H54 (cell line): ENCODE results near the gene SEPTIN5.

ENCODE experiments used
- DNase-seq: peaks from one replicate; pipeline ENCODE4 v3.0.0; 2011; ENCODE audit warnings: low spot score, mixed read lengths; ENCODE audit not compliant: insufficient read length
- FAIRE-seq: peaks from 3 replicates; lab custom pipeline; 2011; peaks lifted over from hg19 to GRCh38; lab: Jason Lieb, UNC
- POLR2A ChIP-seq: IDR thresholded peaks from 2 replicates; pipeline ENCODE4 v1.6.1; 2011; ENCODE audit warnings: low read depth, mild to moderate bottlenecking, low read length

Gene SEPTIN5

DNA sequence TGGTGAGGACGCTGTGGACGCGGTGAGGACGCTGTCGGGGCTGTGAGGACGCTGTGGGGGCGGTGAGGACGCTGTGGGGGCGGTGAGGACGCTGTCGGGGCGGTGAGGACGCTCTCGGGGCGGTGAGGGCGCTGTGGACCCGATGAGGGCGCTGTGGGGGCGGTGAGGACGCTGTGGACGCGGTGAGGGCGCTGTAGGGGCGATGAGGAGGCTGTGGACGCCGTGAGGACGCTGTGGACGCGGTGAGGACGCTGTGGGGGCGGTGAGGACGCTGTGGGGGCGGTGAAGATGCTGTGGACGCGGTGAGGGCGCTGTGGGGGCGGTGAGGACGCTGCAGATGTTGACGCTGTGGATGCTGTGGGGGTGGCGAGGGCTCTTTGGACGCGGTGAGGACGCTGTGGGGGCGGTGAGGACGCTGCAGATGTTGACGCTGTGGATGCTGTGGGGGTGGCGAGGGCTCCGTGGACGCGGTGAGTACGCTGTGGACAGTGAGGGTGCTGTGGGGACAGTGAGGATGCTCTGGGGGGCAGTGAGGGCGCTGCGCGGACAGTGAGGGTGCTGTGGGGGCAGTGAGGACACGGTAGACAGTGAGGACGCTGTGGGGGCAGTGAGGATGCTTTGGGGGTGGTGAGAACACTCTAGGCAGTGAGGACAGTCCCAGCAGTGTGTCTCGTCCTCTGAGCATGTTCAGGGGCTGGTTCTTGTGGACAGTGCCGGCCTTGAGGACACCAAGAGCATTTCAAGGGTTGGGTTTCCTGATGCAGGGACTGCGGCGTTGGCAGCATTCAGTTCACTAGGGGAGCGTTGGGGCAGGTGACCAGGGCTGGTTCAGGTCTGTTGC, 13.2 kb downstream of the SEPTIN5 start:
- no peak for FAIRE-seq
- DNase-seq = no peak
- TF ChIP-seq POLR2A = no peak

DNA sequence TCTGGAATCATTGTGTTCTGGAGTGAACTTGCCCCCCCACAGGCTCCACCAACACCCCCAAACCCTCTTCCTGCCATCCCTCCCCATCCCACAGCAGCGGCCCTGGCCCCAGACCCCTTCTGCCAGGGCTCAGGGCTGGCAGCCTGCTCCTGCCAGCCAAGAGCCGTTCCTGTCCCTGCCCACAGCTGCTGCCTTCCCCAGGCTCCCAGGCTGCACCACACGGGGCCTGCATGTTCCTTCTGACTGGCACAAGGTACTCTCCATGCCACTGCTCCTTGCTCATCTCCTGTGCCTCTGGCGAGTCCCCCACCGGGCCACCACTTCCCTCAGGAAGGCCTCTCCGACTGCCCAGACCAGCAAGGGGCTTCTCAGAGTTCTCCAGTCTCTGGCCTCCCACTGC, 14.0 kb downstream of the SEPTIN5 start:
- no peak for DNase-seq
- TF ChIP-seq POLR2A = no peak
- FAIRE-seq = no peak

DNA sequence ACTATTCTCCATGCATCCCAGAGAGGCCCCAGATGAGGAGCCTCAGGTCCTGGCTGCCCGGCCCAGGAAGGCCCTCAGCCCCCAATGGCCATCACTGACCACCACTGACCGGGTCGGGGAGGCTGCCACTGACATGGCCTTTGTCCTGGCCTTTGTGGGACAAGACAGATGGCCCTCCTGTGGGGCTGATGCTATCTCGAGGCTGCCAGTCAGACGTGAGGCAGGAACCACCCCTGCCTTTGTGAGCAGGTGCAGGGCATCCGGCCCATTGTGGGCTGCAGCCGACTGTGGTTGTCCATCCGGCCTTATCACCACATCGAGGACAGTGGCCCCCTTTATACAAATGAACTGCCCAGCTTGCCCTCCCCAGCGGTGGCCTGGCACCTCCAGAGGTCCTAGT, 14.5 kb downstream of the SEPTIN5 start:
- DNase-seq (no peak), FAIRE-seq (no peak)
- no peak for TF ChIP-seq POLR2A

DNA sequence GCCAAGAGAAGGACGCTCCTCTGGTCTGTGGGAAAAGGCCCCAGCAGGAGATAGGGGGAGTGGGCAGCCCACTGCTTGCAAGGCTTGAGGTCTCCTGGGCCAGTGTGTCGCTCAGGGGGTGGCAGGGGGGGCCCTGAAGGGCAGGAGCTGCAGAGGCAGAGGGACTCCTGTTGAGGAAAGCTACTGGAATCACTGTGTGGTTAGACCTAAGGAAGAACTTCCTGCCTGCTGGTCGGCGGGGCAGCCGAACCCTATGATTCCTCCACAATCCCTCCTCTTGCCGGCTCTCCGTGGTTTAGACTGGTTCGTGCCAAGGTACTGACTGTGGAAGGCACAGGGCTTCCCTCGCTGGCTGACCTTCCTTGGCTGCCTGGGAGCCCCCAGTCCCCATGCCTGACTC, 15.2 kb downstream of the SEPTIN5 start:
- DNase-seq (no peak), FAIRE-seq (no peak)
- TF ChIP-seq POLR2A = no peak

DNA sequence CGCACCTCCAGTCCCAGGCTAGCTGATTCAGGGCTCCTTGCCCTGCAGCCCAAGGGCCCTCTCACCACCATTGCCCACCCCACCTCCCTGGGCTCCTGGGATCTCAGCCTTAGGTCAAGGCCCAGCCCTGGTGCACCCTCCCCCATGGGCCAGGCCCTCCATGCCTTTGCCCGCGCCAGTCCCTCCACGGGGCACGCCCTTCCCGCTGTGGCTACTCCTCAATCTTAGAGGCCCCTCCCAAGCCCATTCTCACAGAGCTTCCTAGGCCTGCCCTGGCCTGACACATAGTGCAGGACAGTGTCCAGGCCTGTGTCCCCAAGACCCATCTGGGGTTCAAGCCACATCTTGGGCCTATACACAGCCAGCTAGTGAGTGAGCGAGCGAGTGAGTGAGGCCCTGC, 15.9 kb downstream of the SEPTIN5 start:
- TF ChIP-seq POLR2A = no peak
- DNase-seq (no peak), FAIRE-seq (no peak)

DNA sequence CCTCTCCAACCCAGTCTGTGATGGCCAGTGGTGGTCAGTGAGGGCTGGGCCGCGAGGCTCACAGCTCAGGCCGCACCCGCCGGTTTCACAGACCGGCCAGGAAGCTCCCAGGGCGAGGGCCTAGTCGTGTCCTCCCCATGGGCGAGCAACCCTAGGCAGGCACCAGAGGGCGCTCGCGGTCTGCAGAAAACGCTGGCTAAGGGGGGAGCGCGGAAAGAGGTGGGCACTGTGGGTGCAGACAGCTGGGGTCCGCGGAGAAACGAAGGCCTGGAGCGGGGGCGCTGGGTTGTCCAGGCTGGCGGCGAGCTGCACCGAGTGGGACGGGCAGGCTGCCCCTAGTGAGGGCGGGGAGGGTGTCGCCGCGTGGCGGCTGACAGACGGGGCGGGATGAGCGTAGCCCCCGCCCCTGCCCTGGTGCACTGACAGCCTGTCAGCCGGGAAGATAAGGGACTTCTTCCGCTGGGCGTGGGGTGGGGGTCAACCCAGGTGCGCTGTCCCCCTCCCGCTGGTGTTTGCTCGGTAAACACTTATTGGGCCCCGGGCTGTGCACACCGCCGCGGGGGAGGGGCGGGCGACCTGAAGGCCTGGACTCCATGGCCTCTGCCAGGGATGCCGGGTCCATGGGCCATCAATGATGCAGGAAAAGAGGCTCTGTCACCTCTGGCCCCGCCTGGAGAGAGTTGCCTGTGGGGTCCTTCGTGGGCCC, 16.5 kb downstream of the SEPTIN5 start:
- peak; percentile 89 for DNase-seq
- TF ChIP-seq POLR2A = no peak
- no peak for FAIRE-seq

DNA sequence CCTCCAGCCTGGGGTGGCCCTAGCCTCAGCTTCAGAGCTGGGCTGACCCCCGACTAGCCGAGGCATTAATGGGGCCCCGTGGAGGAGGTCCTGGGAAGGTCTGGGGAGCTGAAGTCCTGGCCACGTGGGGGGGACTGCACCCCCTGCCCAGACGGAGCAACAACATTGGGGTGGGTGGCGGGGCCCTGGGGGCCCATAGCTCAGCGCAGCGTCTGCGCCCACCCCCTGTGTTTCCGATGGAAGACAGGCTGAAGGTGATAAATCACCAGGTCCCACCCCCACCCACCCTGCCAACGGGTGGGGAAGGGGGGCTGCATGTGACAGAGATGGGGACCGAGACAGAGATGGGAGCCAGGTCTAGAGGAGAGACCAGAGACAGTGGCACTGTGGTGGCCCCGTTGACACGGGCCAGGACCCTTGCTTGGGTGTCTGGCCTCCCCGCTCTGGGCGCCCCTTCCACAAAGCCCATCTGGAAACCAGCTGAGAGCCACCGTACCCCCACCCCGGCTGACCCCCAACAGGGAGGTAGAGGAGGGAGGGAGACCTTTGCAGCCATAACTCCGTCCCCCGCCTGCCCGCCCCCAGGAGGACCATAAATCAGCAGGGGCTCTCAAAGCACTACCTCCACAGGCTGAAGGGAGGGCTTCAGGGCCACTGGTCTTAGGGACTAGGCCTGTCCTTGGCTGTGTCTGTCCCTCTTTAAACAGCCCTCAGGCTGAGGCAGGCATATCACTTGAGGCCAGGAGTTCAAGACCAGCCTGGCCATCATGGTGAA, 17.2 kb downstream of the SEPTIN5 start:
- TF ChIP-seq POLR2A = no peak
- FAIRE-seq (no peak), DNase-seq (no peak)

DNA sequence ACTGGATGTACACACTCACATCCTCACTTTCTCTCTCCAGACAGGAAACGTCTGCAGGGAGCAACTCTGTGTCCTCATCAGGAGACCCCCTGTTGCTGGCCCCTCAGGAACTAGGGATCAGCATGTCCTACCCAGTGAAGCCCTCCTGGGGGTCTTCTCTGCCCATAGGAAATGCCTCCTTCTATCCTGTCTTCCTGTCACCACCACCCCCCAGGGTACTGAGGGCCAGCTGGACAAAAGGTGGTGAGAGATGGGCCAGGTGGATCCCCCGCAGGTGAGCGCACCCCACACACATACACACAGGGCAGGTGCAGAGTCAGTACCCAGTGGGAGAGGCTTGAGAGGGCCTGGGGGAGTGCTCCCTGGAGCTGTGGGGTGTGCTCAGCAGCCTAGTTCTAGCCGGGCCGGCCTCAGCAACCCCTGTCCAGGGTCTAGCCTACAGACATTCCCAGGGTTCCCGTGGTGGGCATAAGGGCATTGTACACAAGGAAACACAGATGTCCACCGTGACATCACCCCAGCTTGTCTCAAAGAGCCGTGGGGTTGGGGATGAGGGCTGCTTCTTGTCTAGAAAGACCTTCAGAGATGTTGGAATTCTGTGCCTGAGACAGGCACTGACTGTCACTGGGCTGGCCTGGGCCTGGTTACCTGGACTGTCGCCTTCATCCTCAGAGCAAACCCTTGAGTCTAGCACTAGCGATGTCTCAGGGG, 18.3 kb downstream of the SEPTIN5 start:
- TF ChIP-seq POLR2A = no peak
- DNase-seq (no peak), FAIRE-seq (no peak)

DNA sequence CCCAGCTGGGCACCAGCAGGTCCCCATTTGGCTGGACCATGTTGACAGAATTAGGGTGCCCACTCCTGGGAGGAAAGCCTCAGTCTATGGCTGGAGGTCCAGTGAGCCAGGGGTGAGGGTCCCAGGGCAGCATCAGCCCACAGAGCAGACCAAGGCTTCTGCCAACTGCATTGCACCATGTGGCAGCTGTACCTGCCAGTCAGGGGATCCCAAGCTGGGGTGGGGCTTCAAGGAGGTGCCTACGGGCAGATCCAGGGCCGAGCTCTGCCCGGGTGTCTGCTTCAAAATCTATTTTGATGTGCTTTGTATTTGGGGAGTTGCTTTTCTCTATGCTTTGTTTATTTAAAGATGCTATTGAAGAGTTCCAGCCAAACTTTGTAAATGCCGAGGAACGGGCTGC, 19.5 kb downstream of the SEPTIN5 start:
- TF ChIP-seq POLR2A = no peak
- no peak for DNase-seq
- no peak for FAIRE-seq

DNA sequence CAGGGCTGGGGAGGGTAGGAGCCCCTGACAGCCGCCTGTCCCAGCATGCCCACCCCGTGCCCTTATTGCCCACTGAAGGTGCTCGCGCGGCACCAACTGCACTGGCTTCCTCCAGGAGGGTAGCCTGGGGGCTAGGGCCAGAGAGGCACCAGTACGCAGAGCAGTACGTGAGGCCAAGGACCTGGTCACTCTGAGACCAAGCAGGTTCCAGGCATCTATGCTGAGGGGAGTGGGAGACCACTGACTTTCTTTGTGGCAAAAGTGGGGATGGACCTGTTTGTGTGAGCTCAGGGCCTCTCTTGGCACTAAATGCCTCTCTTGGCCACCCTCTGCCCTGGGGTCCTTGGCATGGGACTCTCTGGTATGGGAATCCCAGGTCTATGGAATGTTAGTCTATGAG, 19.9 kb downstream of the SEPTIN5 start:
- DNase-seq (no peak), FAIRE-seq (no peak)
- no peak for TF ChIP-seq POLR2A

DNA sequence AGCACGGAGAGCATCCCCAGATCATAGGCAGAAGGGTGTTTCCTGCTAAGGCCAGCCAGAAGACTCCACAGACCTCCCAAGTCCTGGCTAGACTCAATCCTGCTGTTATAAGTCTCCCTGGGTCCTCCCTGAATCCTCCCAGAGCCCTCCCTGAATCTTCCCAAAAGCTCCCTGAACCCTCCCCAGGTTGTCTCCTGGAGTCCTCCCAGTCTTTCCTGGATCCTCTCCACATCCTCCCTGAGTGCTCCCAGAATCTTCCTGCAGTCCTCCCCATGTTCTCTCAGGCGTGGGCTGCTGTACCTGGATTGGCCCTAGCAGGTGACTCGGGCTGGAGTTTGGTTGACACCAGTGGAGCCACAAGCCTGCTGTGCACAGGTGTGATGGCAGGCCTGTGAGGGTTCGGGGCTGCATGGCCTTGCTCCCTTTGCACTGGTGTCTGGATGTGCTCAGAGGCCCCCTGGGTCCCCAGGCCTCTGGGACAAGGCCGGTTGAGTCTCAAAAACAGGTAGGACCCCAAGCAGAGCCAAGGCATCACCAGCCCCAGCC, 20.6 kb downstream of the SEPTIN5 start:
- TF ChIP-seq POLR2A = no peak
- FAIRE-seq = no peak

DNA sequence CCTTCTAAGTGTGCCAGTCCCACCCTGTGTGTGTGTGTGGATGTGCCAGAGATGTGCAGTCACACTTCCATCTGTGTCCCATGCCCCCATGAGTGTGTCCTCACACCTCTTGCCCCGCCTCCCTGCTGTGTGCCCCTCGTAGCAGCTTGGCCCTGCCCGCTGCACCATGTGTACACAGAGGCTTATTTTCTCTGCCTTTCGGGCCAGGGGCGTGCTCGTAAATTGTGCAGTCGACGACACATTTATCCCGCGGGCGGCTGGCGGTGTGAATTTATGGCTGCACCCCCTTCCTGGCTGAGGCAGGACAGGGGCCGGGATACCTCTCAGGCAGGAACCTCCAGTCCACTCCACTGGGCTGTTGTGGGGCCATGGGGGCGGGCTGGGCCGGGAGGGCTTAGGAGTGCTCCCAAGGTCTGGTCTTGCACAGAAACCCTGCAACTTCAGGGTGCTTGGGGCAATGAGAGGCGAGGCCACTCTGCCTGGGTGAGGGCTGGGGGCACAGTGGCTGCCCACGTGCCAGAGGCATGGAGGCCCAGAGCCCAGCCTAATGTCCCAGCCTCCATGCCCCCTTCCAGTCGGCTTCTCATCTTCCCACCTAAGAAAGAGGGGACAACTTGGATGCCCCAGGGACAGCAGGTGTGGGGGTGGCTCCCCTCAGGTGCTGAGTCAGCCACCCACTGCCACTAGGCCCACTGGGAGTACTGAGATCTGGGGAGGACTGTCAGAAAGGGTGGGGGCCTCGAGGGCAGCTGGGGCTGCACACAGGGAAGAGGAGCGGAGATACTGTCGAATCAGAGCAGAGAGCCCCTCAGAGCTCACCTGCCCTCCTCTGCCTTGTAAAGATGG, 21.6 kb downstream of the SEPTIN5 start:
- DNase-seq = no peak
- TF ChIP-seq POLR2A = no peak
- no peak for FAIRE-seq

More for the DNA sequence above, 20.6 kb downstream of the SEPTIN5 start:
- DNase-seq = no peak
